CD4-positive, alpha-beta T cell treated with Interleukin-21 for 1 hour (primary cell): ENCODE data around the gene ZNF81.
A peak's percentile ranks its signal among the peaks of the same experiment; 100 is the strongest.
"Not testable (repeated sequence)": the region's sequence is repeated elsewhere in the genome, so short reads cannot be mapped to it uniquely, and the experiment has no call there.

Experiments used
- DNase-seq: peaks from one replicate; pipeline ENCODE4 v3.0.0-alpha.2; 2020

The ZNF81 gene

GRCh38 chrX:47936940-47937317 lies 100.2 kb downstream of the ZNF81 start:
- DNase-seq: no peak

- no peak for DNase-seq
Observed at GRCh38 chrX:47940448-47940847, 103.7 kb downstream of the ZNF81 start.

DNA sequence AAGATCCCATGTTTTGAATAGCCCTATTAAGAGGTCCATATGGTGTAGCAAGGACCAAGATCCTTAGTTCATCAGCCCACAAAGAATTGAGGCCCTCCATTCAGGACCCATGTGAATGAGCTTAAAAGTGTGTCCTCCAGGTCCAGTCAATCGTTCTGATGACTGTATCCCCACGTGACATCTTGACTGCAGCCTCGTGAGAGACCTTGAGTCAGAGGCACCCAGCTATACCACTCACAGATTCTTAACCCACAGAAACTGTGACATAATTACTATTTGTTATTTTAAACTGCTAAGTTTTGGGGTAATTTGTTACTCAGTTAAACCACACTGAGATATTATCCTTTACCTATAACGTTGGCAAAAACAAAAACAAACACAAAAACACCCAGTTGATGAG lies 104.7 kb downstream of the ZNF81 start:
- no peak for DNase-seq

GRCh38 chrX:47955295-47955694 lies 118.6 kb downstream of the ZNF81 start:
- not testable (repeated sequence) for DNase-seq

GRCh38 chrX:47956016-47956415 lies 119.3 kb downstream of the ZNF81 start:
- DNase-seq: no peak

- DNase-seq: not testable (repeated sequence)
Observed at GRCh38 chrX:47958206-47958605, 121.5 kb downstream of the ZNF81 start.

GRCh38 chrX:47958761-47959342 lies 122.2 kb downstream of the ZNF81 start:
- peak; percentile 39 for DNase-seq

DNA sequence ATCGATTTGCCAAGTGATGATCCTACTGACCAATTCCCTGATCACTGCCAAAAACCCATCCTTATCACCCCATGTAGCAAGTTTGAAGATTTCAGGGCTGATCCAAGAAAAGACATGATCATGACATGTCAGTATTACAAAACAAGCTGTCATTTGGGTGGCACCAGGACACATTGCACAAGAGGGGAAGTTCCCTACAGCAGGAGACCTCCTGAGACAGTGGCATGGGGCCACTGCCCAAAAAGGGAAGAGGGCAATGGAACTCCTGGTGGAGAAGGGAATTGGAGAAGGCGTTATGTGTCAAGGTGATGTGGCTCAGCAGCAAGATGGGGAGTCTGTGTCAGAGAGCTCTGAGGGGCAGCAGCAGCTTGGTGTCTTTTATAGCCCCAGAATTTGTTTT lies 123.7 kb downstream of the ZNF81 start:
- DNase-seq: no peak

GRCh38 chrX:47961830-47962229 lies 125.1 kb downstream of the ZNF81 start:
- DNase-seq: not testable (repeated sequence)

DNA sequence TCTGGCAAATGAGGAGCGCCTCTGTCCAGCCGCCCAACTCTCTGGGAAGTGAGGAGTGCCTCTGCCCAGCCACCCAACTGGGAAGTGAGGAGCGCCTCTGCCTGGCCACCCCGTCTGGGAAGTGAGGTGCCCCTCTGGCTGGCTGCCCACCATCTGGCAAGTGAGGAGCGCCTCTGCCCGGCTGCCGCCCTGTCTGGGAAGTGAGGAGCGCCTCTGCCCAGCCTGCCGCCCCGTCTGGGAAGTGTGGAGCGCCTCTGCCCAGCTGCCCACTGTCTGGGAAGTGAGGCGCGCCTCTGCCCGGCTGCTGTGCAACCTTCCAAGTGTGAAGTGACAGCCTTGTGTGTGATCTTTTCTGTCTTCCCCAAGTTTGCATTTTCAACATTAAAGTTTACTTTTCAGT lies 128.8 kb downstream of the ZNF81 start:
- not testable (repeated sequence) for DNase-seq
